Activated T-cell treated with anti-CD3 and anti-CD28 coated beads, Interleukin-2, amount 50 U/mL, for 1 hour (primary cell): ENCODE results near the gene CACNG3.
"Not testable (repeated sequence)": the region's sequence is repeated elsewhere in the genome, so short reads cannot be mapped to it uniquely, and the experiment has no call there.

Source experiments
- DNase-seq: peaks from one replicate; pipeline ENCODE4 v3.0.0-alpha.2; 2020

The CACNG3 gene

GRCh38 chr16:24337013-24337412, 80.9 kb downstream of the CACNG3 start:
- no peak for DNase-seq

GRCh38 chr16:24343829-24344228, 87.7 kb downstream of the CACNG3 start:
- not testable (repeated sequence) for DNase-seq

- DNase-seq = no peak
Observed at GRCh38 chr16:24344784-24345183, 88.6 kb downstream of the CACNG3 start.

GRCh38 chr16:24345704-24346103, 89.6 kb downstream of the CACNG3 start:
- no peak for DNase-seq

GRCh38 chr16:24346734-24347133, 90.6 kb downstream of the CACNG3 start:
- no peak for DNase-seq

- no peak for DNase-seq
Observed at GRCh38 chr16:24347556-24347955, 91.4 kb downstream of the CACNG3 start.

GRCh38 chr16:24348545-24349290, 92.6 kb downstream of the CACNG3 start:
- no peak for DNase-seq

GRCh38 chr16:24349320-24349719, 93.2 kb downstream of the CACNG3 start:
- no peak for DNase-seq

- DNase-seq = no peak
Observed at GRCh38 chr16:24352746-24353145, 96.6 kb downstream of the CACNG3 start.

GRCh38 chr16:24353622-24354021, 97.5 kb downstream of the CACNG3 start:
- no peak for DNase-seq

GRCh38 chr16:24357511-24357910, 101.4 kb downstream of the CACNG3 start:
- no peak for DNase-seq

- no peak for DNase-seq
Observed at GRCh38 chr16:24358117-24358516, 102.0 kb downstream of the CACNG3 start.

GRCh38 chr16:24359490-24359889, 103.4 kb downstream of the CACNG3 start:
- no peak for DNase-seq

GRCh38 chr16:24360936-24361335, 104.8 kb downstream of the CACNG3 start:
- DNase-seq = no peak

- DNase-seq = no peak
Observed at GRCh38 chr16:24364596-24364995, 108.5 kb downstream of the CACNG3 start.

- DNase-seq = no peak
Observed at GRCh38 chr16:24367186-24367710, 111.1 kb downstream of the CACNG3 start.

- DNase-seq = no peak
Observed at GRCh38 chr16:24372824-24373223, 116.7 kb downstream of the CACNG3 start.

GRCh38 chr16:24378999-24379398, 122.9 kb downstream of the CACNG3 start:
- DNase-seq = no peak

GRCh38 chr16:24381470-24382118, 125.5 kb downstream of the CACNG3 start:
- no peak for DNase-seq

GRCh38 chr16:24382762-24383407, 126.8 kb downstream of the CACNG3 start:
- no peak for DNase-seq

- no peak for DNase-seq
Observed at GRCh38 chr16:24394341-24394740, 138.2 kb downstream of the CACNG3 start.

- DNase-seq = no peak
Observed at GRCh38 chr16:24396350-24397271, 140.5 kb downstream of the CACNG3 start.

GRCh38 chr16:24409045-24409444, 152.9 kb downstream of the CACNG3 start:
- no peak for DNase-seq
